Panc1 (cell line): ENCODE data around the gene WHAMM.

Experiments
- TF ChIP-seq, protein P1 (sequence below), 2 experiments: IDR thresholded peaks; 2 replicates each; pipeline ENCODE4 v1.6.1; 2011 to 2012; ENCODE audit warnings: low read depth in 2 of 2, control low read depth in 1 of 2, low read length in 1 of 2, mild to moderate bottlenecking in 1 of 2, moderate library complexity in 1 of 2; ENCODE audit not compliant: insufficient read depth in 1 of 2
- TF ChIP-seq, protein P2 (sequence below): fragments of 450-650 bp; IDR thresholded peaks from 2 replicates; pipeline ENCODE4 v1.5.1; 2017; ENCODE audit warnings: mild to moderate bottlenecking

- TF ChIP-seq, protein P1, sequence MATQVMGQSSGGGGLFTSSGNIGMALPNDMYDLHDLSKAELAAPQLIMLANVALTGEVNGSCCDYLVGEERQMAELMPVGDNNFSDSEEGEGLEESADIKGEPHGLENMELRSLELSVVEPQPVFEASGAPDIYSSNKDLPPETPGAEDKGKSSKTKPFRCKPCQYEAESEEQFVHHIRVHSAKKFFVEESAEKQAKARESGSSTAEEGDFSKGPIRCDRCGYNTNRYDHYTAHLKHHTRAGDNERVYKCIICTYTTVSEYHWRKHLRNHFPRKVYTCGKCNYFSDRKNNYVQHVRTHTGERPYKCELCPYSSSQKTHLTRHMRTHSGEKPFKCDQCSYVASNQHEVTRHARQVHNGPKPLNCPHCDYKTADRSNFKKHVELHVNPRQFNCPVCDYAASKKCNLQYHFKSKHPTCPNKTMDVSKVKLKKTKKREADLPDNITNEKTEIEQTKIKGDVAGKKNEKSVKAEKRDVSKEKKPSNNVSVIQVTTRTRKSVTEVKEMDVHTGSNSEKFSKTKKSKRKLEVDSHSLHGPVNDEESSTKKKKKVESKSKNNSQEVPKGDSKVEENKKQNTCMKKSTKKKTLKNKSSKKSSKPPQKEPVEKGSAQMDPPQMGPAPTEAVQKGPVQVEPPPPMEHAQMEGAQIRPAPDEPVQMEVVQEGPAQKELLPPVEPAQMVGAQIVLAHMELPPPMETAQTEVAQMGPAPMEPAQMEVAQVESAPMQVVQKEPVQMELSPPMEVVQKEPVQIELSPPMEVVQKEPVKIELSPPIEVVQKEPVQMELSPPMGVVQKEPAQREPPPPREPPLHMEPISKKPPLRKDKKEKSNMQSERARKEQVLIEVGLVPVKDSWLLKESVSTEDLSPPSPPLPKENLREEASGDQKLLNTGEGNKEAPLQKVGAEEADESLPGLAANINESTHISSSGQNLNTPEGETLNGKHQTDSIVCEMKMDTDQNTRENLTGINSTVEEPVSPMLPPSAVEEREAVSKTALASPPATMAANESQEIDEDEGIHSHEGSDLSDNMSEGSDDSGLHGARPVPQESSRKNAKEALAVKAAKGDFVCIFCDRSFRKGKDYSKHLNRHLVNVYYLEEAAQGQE (IDR thresholded peaks at IDR 0.05; ENCODE audit: insufficient read depth in 1 of 2, low read depth in 2 of 2, low read length in 1 of 2) = no peak
- TF ChIP-seq, protein P2, sequence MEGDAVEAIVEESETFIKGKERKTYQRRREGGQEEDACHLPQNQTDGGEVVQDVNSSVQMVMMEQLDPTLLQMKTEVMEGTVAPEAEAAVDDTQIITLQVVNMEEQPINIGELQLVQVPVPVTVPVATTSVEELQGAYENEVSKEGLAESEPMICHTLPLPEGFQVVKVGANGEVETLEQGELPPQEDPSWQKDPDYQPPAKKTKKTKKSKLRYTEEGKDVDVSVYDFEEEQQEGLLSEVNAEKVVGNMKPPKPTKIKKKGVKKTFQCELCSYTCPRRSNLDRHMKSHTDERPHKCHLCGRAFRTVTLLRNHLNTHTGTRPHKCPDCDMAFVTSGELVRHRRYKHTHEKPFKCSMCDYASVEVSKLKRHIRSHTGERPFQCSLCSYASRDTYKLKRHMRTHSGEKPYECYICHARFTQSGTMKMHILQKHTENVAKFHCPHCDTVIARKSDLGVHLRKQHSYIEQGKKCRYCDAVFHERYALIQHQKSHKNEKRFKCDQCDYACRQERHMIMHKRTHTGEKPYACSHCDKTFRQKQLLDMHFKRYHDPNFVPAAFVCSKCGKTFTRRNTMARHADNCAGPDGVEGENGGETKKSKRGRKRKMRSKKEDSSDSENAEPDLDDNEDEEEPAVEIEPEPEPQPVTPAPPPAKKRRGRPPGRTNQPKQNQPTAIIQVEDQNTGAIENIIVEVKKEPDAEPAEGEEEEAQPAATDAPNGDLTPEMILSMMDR = no peak
Observed at GRCh38 chr15:82832601-82833361, 23.4 kb downstream of the WHAMM start.
